ENCODE results near the gene CFAP91.

CFAP91 gene

DNA sequence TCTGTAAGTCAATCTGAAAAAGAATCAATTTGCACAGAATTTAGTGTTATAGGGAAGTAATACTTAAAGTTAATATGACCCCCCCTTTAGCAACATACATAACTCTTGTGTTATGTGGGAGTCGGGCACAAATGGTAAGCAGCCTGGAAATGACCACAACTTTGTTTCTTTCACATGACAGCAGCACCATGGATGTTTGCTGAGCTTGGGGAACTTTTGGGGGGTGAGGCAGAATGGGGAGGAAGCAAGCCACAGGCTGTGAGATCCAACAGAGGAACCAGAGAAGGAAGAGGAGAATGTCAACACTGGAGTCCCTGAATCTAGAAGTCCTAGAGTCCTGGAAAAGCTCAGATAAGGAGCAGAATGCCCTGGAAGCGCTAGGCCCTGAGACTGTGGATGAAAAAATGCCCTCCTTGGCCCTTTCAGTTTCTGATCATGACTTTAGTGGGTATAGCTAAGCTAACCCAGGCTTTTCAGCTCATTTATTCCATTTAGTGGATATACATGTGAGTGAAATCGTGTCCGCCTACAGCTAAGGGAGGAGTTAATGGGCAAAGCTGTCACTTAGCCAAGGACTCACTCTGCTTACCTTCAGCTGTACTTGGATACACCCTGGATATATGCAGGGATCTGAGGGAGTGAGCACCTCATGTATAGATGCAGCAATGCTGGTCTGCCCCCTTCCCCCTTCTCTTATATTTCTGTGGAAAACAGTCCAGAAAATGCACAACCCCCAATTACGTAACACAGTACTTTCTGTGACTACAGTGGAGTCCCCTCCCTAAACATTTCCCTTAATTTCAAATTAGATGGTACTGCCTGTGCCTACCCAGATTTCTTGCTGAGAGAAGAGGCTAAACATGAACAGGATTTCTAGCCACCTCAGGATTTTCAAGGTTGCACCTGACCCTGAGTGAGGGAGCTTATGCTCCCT lies 39.1 kb downstream of the CFAP91 start:
- TF ChIP-seq, protein P1, sequence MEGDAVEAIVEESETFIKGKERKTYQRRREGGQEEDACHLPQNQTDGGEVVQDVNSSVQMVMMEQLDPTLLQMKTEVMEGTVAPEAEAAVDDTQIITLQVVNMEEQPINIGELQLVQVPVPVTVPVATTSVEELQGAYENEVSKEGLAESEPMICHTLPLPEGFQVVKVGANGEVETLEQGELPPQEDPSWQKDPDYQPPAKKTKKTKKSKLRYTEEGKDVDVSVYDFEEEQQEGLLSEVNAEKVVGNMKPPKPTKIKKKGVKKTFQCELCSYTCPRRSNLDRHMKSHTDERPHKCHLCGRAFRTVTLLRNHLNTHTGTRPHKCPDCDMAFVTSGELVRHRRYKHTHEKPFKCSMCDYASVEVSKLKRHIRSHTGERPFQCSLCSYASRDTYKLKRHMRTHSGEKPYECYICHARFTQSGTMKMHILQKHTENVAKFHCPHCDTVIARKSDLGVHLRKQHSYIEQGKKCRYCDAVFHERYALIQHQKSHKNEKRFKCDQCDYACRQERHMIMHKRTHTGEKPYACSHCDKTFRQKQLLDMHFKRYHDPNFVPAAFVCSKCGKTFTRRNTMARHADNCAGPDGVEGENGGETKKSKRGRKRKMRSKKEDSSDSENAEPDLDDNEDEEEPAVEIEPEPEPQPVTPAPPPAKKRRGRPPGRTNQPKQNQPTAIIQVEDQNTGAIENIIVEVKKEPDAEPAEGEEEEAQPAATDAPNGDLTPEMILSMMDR (IDR thresholded peaks at IDR 0.05; ENCODE audit: low read depth, low read length), result no peak
- H3K4me3 ChIP-seq (ENCODE audit: low read depth, low read length), result no peak overlapping the region
- no peaks in the 10 kb centered on the region for H3K9me3 ChIP-seq (ENCODE audit: severe bottlenecking)
- no peak for DNase-seq
- no peaks in the 10 kb centered on the region for H3K36me3 ChIP-seq
- no peaks in the 10 kb centered on the region for H3K27me3 ChIP-seq (ENCODE audit: insufficient read depth, low read depth, severe bottlenecking)
- no peak overlapping the region for H3K27ac ChIP-seq

- Histone ChIP-seq H3K27ac (no peak overlapping the region), H3K4me3 (ENCODE audit: low read depth, low read length) (no peak overlapping the region), H3K27me3 (ENCODE audit: insufficient read depth, low read depth, severe bottlenecking) (no peaks in the 10 kb centered on the region), H3K9me3 (ENCODE audit: severe bottlenecking) (no peaks in the 10 kb centered on the region), H3K36me3 (no peaks in the 10 kb centered on the region)
- TF ChIP-seq, protein P1 (IDR thresholded peaks at IDR 0.05; ENCODE audit: low read depth, low read length), result no peak
- no peak for DNase-seq
These were observed 41.1 kb downstream of the CFAP91 start for GRCh38 chr3:119743921-119744320.

DNA sequence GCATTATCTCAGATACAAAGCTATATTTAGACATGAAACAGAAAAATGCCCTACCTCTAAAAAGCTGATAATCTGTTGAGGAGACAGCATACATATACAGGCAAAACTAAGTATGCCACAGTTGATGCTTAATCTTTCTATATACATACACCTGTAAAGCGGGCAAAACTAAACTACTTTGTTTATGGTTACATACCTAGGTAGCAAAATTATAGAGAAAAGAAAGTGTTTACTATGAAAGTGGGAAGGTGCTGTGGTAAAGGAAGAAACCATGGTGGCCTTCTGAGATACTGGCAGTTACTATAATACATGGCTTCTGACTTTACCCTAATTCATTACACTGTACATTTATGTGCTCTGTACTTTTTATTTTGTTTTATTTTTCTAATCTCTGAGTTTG lies 43.1 kb downstream of the CFAP91 start:
- no peaks in the 10 kb centered on the region for H3K27me3 ChIP-seq (ENCODE audit: insufficient read depth, low read depth, severe bottlenecking)
- no peaks in the 10 kb centered on the region for H3K9me3 ChIP-seq (ENCODE audit: severe bottlenecking)
- DNase-seq, result no peak
- no peak overlapping the region for H3K27ac ChIP-seq
- H3K4me3 ChIP-seq (ENCODE audit: low read depth, low read length), result no peak overlapping the region
- no peaks in the 10 kb centered on the region for H3K36me3 ChIP-seq
- TF ChIP-seq, protein P1 (IDR thresholded peaks at IDR 0.05; ENCODE audit: low read depth, low read length), result no peak

DNA sequence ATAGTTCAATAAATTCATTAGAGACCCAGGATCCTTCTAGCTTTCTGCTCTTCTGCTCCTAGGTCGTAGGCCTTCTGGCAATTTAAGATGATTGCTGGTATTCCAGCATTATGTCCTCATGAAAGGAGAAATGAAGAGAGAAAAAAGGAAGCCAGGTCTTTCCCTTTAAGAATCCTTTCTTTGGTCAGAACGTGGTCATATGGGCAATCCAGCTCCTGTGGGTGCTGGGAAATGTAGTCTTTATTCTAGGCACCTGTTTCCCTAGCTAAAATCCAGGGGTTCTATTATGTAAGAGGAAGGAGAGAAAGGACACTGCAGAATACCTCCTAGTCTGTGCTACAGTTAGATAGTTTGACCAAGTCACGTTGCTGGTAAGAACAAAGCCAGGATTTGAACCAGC lies 43.6 kb downstream of the CFAP91 start:
- DNase-seq, result no peak
- Histone ChIP-seq H3K9me3 (ENCODE audit: severe bottlenecking) (no peaks in the 10 kb centered on the region), H3K4me3 (ENCODE audit: low read depth, low read length) (no peak overlapping the region), H3K36me3 (no peaks in the 10 kb centered on the region), H3K27me3 (ENCODE audit: insufficient read depth, low read depth, severe bottlenecking) (no peaks in the 10 kb centered on the region), H3K27ac (no peak overlapping the region)
- TF ChIP-seq, protein P1 (IDR thresholded peaks at IDR 0.05; ENCODE audit: low read depth, low read length), result no peak

DNA sequence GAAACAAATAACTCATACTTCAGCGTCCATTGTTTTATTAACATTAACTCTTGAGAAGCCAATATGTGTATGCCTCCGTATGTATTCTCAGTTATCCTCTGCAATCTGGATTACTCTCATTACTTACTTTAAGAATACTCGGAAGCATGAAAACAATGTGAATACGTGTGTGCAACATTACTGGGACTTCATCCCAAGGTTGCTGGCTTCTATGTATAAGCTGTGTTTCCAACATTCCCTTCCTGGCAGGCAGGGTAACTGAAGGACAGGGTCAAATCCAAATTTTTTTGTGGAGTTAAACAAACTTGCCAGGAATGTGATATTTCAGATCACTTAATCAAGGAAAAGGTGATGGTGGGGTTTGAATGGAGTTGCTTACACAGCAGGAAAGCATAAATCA lies 44.5 kb downstream of the CFAP91 start:
- no peak for DNase-seq
- Histone ChIP-seq H3K27me3 (ENCODE audit: insufficient read depth, low read depth, severe bottlenecking) (no peaks in the 10 kb centered on the region), H3K9me3 (ENCODE audit: severe bottlenecking) (no peaks in the 10 kb centered on the region), H3K36me3 (no peaks in the 10 kb centered on the region), H3K4me3 (ENCODE audit: low read depth, low read length) (no peak overlapping the region), H3K27ac (no peak overlapping the region)
- TF ChIP-seq, protein P1 (IDR thresholded peaks at IDR 0.05; ENCODE audit: low read depth, low read length), result no peak

Measured in WERI-Rb-1 (cell line).